HG03060 (cell line): ENCODE measurements around the gene ZC3H18.

Experiments used
- ATAC-seq: cut with Tn5 transposase; IDR thresholded peaks from one replicate; pipeline ENCODE4 v1.9.1; 2021; ENCODE audit warnings: low read depth, moderate number of reproducible peaks; ENCODE audit not compliant: unreplicated experiment

Gene ZC3H18

GRCh38 chr16:88569985-88570690 is at the start of gene ZC3H18:
ZC3H18 (plus strand) TSS chr16:88570403; CDS start chr16:88577124, 6,721 bp downstream.
- ATAC-seq: peak; percentile 57

DNA sequence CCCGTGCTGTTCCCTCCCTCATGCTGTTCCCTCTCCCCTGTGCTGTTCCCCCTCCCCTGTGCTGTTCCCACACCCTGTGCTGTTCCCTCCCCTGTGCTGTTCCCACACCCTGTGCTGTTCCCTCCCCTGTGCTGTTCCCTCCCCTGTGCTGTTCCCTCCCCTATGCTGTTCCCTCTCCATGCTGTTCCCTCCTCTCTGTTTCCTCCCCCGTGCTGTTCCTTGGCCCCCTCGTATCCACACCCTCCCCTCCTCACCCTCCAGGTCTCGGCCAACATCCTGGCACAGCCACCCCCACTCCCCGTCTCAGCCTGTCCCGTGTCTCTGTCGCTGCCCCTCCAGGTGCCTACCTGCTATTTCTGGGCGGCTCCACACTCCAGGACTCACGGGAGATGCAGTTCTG is 48.5 kb upstream of the ZC3H18 start:
- no peak for ATAC-seq

- ATAC-seq: no peak
Observed at GRCh38 chr16:88522276-88522949, 47.8 kb upstream of the ZC3H18 start.

GRCh38 chr16:88523309-88524161 is 46.7 kb upstream of the ZC3H18 start:
- no peak for ATAC-seq

- no peak for ATAC-seq
Observed at GRCh38 chr16:88524274-88524972, 45.8 kb upstream of the ZC3H18 start.

DNA sequence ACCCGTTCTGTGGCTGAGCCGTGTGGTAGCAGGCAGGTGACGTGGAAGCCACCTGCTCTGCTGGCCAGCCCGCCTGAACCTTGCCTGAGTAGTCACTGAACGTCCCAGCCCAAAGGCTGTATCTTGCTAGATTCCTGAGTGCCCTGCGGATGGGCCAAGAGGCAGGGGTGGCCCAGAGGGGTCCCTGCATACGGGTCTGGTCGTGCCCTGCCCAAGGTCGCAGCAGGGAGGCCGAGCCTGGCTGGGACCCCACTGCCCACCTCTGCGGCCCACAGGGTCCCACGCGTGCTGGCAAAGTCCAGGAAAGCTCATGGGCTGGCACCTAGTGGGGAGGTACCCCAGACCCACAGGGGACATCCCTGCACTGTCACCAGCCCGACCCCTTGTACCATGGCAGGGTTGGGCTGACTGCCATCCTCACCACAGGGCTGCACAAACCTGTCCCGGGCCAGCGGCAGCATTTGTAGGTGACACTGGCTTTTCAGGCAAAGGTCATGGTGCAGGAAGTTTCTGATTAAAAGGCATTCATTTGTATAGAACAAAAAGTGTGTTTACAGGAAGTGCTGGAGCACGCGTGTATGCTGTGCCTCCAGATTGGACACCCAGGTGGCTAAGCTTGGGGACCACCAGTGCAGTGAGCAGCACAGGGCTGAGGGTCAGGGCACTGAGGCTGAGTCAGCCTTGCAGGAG is 45.1 kb upstream of the ZC3H18 start:
- no peak for ATAC-seq

DNA sequence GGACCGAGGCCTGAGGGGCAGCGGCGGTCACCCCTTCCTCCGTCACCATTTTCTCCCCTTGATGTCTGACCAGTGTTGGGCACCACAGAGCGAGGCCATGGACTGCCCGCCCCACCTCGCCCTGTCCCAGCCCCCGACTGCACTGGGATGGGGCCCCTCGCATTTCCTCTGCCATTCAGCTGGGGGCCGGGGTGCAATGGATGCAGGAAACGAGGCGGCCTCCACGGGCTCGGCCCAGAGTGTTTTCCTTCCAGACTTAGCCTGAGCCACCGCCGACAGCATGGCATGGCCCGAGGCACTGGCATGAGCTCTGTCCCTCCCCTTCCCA is 44.6 kb upstream of the ZC3H18 start:
- ATAC-seq: no peak

GRCh38 chr16:88526008-88526905 is 43.9 kb upstream of the ZC3H18 start:
- ATAC-seq: no peak

GRCh38 chr16:88526906-88527185 is 43.4 kb upstream of the ZC3H18 start:
- no peak for ATAC-seq

GRCh38 chr16:88527186-88527936 is 42.8 kb upstream of the ZC3H18 start:
- ATAC-seq: no peak

DNA sequence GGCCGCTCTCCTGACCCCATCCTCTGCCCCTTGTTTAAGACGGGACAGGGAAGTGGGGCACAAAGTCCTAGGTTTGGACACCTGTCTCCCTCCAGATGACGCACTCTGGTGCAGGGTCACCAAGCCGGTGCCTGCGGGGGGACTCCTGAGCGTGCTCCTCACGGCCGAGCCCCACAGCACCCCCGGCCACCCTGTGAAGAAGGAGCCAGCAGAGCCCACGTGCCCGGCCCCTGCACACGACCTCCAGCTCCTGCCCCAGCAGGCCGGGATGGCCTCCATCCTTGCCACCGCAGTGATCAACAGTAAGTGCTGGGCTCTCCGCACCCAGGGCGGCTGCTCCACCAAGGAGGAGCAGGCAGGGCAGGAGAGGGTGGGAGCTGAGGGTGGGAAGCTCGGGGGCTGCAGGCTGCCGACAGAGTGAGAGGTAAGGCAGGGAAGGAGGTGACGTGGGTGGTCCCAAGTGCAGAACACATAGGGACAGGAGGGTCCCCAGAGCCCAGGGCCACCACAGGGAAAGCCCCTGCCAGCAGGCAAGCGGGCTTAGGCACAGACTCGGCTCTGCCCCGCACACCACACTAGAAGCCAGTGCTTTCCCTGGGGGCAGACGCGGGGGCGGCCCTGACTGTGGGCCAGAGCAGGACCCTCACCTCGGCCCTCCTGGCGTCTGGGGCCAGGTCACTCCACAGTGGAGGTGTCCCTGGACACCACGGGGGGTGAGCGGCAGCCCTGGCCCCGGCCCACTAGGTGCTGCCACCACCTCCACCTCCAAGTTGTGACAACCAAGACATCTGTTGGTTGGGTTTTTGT is 42.1 kb upstream of the ZC3H18 start:
- no peak for ATAC-seq

DNA sequence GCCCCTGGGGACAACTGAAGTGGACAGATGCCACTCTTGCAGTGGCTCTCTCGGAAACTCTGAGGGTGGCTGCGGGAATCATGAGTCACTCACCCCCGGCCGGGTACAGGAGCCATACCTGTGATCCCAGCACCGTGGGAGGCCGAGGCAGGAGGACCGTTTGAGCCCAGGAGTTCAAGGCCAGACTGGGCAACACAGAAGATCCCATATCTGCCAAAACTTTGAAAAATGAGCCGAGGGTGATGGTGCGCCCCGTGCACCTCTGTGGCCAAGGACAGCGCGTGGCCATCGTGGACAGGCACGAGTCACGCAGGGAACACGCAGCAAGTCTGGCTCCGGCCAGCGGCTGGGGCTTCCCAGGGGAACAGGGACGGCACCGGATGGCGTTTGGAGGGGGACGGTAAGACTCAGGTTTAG is 41.3 kb upstream of the ZC3H18 start:
- no peak for ATAC-seq

DNA sequence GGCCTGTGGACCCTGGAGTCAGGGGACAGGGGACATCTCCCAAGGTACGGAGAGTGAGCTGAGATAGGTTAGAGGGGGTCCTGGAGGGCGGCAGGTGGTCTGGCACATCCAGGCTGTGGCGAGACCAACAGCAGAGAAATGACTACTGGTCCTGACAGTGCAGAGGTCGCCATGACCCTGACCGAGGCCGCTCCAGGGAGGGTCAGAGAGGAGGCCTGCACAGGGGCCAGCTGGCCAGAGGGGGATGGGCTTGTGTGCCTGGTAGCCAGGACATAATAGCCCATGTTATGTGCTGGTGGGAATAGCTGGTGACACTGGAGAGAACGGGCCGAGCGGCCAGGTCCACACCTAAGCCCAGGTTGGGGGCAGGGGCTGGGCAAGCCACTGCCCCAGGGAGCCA is 40.6 kb upstream of the ZC3H18 start:
- no peak for ATAC-seq

GRCh38 chr16:88530051-88530857 is 39.9 kb upstream of the ZC3H18 start:
- no peak for ATAC-seq

DNA sequence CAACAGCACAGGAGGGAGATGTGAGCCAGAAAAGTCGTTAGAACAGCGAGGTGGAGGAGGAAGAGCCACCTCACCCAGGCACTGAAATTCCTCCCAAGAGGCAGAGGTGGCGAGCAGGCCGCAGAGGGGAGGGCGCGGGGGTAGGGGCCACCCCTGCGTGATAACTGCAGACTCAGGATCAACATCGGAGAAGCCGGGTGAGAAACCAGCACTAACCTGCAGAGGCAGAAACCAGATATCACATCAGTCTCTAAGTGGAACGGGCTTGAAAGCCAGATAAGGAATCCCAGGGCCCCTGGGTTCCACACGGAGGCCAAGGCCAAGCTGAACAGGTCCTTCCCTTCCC is 39.4 kb upstream of the ZC3H18 start:
- ATAC-seq: no peak

DNA sequence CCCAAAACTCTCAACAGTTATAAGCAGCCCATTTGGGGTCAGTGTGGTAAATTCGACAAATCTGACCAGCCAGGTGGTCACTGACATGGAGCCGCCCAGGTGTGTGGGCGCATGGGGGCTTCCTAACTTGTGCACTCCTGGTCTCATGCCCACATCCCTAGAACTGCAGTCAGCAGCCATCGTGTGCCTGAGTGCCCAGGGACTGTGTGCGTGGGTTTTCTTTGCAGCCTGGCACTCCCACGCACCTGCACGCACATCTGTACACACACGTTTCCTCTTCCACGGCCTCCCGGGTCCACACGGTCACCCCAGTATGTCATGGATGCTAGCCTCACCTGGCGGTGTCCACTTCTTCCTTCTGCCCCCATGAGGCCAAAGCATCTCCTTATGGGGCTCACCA is 38.9 kb upstream of the ZC3H18 start:
- ATAC-seq: no peak

DNA sequence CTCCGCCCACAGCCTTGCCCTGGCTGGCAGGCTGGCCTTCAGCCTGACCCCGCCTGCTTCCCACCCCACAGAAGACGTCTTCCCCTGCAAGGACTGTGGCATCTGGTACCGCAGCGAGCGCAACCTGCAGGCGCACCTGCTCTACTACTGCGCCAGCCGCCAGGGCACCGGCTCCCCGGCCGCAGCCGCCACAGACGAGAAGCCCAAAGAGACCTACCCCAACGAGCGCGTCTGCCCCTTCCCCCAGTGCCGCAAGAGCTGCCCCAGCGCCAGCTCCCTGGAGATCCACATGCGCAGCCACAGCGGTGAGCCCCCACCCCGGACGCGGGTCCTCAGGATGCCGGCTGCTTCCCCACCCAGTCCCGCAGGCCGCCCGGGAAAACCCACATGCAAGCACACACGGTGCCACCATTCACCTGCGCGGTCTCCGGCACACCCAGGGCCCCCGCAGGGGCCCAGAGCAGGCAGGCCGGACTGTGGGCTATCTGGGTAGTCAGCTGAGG is 38.2 kb upstream of the ZC3H18 start:
- ATAC-seq: no peak
